ENCODE data around the gene WDR17.
"Not testable (repeated sequence)": the region's sequence is repeated elsewhere in the genome, so short reads cannot be mapped to it uniquely, and the experiment has no call there.

The WDR17 gene

DNA sequence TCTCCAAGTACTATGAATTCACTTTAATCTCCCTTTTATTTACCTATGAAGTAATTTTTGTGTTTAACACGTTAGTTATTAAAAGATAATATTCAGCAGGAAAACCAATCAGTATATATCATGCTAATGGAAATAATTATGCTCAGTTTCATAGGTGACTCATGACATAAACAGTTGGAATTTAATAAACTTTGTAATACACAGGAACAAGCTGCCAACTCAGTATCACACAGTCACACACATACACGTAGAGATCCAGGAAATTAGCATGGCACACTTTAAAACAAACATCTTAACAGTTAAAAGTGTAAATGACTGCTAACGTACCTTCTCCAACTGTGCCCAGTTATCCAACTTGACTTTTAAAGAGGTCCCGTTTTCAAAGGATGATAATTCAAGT is 127.5 kb downstream of the WDR17 start:
- peak; percentile 48 for DNase-seq (ENCODE audit: low spot score)

DNA sequence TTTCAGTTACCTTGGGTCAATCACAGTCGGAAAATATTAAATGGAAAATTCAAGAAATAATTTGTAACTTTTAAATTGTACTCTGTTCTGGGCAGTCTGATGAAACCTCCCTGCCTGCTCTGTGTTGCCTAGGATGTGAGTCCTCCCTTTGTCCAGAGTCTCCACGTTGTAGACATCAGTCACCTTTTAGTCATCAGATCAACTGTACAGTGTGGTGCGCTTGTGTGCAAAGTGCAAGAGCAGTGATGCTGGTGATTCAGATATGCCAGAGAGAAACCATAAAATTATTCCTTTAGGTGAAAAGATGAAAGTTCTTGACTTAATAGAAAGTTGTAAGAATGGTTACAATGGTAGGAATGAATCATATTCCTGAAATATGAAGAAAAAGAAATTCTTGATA is 128.3 kb downstream of the WDR17 start:
- DNase-seq (ENCODE audit: low spot score): peak; percentile 87

- peak; percentile 85 for DNase-seq (ENCODE audit: low spot score)
Observed at GRCh38 chr4:176195184-176195978, 129.7 kb downstream of the WDR17 start, which contains the start of gene SPATA4. Gene SPATA4 (minus strand): TSS chr4:176195585. CDS start chr4:176195562, 23 bp downstream.

DNA sequence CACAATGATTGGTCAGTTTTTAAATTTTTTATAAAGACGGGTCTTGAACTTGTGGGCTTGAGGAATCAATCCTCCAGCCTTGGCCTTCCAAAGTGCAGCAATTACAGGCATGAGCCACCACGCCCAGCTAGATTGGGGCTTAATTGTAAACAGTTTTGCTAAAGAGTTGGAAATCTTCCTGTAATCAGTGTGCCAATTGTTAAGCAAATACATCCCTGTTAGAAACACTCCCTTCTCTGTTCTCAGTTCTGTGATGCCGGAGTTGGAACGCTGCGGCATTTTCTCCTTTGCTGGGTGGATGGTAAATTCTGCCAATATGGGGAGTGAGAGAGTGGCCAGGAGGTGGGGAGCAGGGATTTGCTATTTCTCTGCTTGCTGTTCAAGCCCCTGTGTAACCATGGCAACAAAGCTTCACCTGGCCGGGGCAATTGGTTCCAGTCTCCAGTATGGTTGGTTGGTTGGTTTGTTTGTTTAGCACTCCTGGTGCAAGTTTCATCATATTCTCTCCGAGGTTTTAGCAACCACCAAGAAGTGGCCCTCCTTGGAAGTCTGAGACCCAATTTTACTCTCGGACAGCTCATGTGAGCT is 132.8 kb downstream of the WDR17 start:
- DNase-seq (ENCODE audit: low spot score): no peak

GRCh38 chr4:176205299-176205698 is 139.7 kb downstream of the WDR17 start:
- no peak for DNase-seq (ENCODE audit: low spot score)

GRCh38 chr4:176207839-176208238 is 142.2 kb downstream of the WDR17 start:
- DNase-seq (ENCODE audit: low spot score): no peak

GRCh38 chr4:176209535-176209934 is 143.9 kb downstream of the WDR17 start:
- DNase-seq (ENCODE audit: low spot score): no peak

- DNase-seq (ENCODE audit: low spot score): no peak
Observed at GRCh38 chr4:176210101-176210500, 144.5 kb downstream of the WDR17 start.

DNA sequence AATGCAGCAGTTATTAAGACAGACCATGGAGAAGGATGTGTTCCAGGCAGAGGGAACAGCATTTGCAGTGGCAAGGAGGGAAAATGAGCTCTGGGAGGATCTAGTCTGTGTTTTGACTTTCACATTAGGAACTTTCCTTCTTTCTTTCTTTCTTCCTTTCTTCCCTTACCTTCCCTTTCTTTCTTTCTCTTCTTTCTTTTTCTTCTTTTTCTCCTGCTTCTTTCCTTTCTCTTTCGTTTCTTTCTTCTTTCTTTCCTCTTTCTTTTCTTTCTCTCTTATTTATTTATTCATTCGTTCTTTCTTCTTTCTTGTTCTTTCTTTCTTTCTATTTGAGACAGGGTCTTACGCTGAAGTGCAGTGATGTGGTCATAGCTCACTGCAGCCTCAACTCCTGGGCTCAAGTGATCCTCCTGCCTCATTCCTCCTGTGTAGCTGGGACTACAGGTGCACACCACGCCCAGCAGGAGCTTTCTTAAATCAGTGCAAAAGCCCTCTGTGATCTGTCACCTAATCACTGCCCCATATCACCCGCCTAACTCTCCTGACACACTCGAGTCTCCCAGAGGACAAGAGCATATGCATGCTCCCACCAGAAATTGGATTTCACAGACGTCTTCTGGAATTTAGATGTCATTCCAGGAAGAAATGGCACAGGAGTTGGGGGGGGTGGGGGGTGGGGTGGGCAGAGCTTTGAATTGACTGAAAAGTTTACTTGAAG is 145.1 kb downstream of the WDR17 start:
- DNase-seq (ENCODE audit: low spot score): no peak

DNA sequence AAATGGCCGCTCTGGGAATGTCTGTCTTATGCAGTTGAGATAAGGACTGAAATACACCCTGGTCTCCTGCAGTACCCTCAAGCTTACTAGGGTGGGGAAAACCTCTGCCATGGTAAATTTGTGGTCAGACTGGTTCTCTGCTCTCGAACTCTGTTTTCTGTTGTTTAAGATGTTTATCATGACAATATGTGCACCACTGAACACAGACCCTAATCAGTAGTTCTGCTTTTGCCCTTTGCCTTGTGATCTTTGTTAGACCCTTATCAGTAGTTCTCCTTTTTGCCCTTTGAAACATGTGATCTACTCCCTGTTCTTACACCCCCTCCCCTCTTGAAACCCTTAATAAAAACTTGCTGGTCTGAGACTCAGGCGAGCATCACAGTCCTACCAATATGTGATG is 146.7 kb downstream of the WDR17 start:
- DNase-seq (ENCODE audit: low spot score): not testable (repeated sequence)

DNA sequence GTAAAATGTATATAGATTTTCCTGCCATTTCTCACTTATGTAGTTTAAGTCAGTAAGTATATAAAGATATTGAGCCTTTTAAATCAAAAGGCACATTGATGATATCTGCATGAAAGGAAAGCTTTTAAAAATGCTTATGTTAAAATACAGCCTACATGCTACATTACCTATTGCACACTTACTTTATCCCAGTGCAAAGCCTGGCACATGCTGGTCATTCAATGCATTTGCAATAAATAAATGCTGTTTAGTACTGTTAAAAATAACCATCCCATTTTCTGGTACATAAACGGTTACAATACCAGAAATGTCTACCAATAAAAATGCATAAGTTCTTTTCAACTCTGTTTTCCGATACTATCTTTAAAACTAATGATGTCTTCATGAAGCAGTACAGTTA is 151.9 kb downstream of the WDR17 start:
- no peak for DNase-seq (ENCODE audit: low spot score)

GRCh38 chr4:176222149-176222548 is 156.5 kb downstream of the WDR17 start:
- DNase-seq (ENCODE audit: low spot score): no peak

DNA sequence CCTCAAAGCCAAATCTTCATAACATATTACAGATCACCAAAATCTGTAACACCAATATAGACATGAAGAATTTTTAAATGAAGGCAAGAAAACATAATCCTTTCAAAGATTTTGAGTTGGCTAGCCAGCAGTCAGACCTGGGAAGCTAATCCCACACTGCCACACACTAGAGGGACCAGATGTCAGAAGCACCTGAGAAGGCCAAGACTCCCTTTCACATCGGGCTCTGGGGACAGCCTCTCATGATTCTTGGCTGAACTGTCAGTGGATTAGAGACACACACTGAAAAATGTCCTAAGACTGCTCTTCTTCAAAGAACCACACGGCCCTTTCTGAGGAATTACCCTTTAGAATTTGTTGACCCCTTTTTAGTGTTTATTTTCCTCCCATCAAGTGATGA is 157.9 kb downstream of the WDR17 start:
- DNase-seq (ENCODE audit: low spot score): no peak

- DNase-seq (ENCODE audit: low spot score): no peak
Observed at GRCh38 chr4:176226736-176227135, 161.1 kb downstream of the WDR17 start.

DNA sequence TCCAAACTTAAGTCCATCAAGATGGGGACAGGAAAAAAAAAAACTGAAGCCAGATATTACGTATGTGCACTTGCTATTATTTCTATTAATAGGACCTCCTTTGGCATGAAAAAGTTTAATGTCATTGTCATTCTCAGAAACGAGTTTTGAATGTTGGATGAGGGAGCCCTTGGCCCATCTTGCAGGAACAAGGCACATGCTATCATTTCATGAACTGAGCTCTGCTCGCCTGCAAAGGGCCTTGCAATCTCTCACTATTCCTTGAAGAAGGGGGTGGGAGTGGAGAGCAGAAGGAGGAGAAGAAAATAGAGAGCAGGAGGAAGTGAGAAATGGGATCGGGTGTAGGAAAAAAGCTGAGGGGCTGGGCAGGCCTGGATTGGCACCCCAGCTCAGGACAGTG is 164.0 kb downstream of the WDR17 start:
- no peak for DNase-seq (ENCODE audit: low spot score)

All from RKO (cell line).